ENCODE data around the gene TRIM2.

The TRIM2 gene

DNA sequence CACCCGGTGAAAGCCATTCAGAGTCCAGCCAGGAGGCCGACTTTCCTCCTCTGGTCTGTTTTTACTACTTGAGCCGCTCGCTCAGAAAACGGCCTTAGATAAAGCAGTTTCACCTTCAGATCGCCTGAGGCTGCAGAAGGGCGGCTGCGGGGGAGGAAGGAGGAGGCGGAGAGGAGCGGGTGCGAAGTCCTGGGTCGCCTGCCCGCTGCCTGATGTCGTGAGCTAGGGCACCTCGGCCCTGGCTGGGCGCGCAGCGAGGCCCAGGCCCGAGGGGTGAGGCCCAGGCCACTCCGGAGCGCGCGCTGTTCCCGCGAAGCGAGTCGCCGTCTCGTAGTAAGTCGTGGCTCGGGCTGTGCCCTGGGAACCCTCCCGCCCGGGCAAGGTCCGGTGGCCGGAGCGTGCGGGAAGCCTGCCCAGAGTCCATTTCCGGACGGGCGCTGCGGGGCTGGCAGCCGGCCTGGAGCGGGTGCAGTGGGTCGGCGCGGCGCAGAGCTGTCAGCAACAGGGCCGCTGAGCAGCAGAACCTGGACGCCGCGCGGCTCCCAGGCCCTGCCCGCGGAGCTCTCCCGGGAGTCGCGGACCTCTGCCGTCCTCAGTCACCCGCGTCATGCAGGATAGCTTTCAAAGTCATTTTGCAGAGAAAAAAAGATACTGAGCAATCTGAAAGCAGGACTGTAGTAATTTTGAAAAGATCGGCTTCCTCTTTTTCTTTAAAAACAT lies 18.6 kb downstream of the TRIM2 start:
- DNase-seq, result peak; percentile 6 to 27

DNA sequence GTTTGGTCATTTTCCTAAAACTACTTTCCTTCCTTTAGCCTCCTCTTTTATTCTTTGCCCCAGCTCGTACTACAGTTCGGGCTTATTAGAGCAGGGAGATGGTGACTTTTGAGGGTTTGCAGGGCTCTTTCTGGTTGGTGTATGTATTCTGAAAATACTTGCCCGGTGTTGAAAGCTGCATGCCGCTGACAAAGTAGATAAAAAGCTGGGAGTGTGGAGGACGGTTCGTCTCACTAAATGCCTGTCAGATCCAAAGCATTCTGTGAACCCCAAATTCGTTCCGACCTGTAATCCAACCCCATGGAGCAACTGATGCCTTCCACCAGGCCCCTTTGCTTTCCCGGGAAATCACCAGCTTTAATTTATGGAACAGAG lies 19.2 kb downstream of the TRIM2 start:
- DNase-seq, result peak in 1 of 2 experiments; percentile 13

DNA sequence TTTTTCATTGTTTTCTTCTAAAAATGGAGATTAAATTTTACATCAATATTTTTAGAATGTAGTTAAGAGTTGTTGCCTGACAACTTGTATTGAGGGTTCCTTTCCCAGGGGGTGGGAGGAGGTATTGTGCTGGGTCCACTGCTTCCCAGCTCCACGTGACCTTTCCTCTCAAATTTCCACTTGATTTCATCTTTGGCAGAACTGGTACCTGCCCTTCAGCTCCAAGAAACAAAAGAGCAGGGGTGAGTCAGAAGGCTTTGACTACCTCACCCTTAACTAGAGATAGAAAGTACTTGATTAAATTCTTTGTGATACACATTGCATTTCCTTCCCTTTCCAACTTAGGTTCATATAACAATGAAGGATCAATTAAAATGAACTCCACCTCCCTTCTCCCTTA lies 19.7 kb downstream of the TRIM2 start:
- DNase-seq, result peak; percentile 29 to 40

DNA sequence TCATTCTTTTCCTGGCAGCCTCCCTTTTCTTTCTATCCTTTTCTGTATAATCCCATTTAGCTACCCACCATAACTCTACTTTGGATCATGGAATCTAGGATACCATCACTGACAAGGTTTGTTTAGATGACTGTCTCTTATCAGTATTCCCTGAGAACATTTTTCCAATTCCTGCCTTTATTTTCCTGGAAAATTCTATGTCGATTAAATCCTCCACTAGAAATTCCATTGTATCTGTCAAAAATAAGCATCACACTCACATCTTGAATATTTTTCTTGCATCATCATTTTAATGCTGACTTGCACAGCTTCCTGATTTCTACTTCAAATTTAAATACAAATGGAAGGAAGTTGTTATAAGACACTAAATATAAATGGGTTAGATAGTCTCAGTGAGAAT lies 20.2 kb downstream of the TRIM2 start:
- no peak for DNase-seq

DNA sequence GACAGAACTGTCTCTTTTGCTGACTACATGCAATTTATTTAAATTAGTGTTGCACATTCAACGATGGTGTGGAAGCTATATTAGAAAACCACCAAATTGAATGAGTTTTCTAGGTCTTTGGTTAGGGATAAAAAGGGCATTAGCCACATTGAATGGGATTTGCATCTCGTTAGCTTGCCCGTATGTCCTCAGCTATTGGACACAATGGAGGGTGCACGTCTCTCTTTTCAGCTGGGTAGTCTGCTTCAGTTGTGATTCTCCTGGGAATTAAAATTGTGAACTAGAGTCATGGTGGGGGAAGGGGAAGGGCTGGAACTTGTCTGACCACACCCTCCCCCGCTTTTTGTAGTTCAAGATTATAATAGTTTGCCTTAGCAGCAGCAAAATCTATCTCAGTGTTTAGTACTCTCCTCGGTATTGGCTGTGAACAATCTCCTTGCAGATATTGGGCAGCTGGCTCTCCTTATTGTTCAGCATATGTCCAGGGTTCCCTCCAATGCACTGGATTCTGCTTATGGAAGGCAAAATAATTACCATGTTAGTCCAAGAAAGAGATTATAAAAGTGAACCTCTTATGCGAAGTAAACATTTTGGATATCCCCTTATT lies 23.3 kb downstream of the TRIM2 start:
- peak; percentile 57 to 79 for DNase-seq

DNA sequence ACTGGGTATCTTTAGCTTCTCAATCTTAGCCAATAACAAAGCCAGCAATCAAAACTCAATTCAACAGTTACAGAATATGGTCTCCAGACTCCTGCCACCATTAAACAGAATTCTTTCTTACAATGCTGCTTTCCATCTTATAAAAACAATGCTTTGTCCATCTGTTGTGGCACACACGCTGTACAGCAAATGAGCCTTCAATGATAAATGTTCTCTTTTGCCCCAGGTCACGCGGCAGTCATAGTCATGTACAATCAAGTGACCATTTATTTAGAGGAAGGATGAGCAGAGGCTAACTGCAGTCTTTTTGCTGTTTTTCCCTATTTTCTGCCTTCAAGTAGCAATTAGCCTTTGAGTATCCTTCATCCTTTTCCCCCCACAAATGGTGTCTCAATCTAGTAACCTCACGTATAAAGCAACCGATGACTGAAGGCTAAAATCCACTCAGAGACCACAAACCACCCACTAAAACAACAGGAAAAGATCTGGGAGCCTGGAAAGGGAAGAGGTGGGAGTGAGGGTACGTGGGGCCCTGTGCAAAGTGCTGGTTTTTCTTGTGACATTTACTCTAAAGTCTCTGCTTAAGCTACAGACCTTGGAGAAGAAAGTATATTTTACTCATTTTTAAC lies 24.4 kb downstream of the TRIM2 start:
- no peak for DNase-seq

DNA sequence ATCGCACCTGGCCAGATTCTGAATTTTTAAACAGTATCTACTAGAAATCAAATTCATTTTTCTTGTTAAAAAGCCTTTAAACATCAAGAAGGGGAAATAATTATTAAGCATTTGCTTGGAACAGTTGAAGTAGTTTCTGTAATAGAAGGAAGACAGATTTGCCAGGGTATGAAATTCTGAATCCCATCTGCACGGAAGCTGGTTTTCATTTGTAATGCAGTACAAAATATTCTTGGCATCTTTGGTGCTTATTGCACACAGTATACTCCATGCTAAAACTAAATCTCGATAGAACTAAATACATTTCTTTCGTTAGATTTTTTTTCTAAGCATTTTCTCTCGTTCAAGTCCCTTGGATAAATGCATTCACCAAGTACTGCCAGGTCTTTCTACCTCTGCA lies 25.3 kb downstream of the TRIM2 start:
- DNase-seq, result no peak

DNA sequence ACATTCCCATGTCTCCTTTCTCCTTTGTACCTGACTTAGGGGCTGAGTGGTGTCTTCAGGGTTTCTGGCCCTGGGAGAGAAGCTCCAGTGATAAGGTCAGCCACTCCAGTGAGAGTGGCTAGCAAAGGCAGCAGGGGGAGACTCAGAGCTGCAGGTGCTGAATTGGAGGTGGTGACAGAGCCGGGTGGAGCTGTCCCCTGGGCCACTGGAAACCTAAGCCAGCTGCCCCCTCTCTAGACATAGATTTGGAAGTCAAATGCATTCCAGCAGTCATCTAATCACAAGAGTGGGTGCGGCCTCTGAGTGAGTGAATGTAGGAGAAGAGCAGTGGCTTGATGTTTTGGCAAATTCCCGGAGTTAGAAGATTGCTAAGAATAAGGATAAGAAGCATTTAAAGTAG lies 28.5 kb downstream of the TRIM2 start:
- DNase-seq, result peak; percentile 14 to 37

DNA sequence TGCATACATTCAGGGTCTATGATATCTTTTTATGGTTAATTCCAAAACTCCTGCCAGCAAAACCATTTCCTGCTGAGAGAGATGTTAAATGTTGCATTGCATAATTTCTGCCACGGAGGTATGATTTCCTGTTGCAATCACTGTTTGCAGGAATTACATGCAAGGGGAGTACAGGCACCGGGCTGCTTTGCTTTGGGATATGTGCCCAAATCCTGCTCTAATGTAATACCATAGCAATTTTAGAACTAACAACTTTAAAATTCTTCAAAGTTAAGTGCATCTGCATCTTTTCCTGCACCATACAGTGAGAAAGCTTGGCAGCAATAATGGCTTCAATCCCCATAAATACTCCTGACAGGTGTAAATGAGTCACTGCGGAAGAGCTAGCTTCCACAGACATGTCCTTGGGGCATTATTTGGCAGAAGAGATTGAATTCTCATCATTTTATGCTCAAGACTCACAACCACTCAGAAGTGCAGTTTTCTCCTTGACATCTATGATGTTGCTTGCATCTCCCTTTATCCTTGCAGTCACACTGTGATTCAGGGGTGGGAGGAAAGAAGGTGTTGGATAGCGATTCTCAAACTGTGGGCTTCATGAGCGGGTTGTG lies 29.6 kb downstream of the TRIM2 start:
- no peak for DNase-seq

DNA sequence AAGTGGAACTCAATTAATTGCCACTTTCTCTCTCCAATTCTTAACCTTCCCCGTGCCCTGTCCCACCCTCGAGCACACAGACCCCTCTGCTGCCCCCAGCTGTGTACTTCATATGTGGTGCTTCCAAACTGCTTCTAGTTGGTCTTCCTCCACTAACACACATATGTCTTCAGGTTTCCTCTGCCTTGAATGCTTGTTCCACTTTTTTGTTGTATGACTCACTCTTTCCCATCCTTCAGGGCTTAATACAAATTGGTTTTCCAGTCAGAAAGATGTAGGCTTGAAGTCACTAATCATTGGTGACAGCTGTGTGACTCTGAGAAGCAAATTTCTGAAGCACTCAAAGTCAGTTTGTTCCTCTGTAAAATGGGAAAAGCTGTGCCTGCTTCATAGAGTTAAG lies 30.6 kb downstream of the TRIM2 start:
- no peak for DNase-seq

DNA sequence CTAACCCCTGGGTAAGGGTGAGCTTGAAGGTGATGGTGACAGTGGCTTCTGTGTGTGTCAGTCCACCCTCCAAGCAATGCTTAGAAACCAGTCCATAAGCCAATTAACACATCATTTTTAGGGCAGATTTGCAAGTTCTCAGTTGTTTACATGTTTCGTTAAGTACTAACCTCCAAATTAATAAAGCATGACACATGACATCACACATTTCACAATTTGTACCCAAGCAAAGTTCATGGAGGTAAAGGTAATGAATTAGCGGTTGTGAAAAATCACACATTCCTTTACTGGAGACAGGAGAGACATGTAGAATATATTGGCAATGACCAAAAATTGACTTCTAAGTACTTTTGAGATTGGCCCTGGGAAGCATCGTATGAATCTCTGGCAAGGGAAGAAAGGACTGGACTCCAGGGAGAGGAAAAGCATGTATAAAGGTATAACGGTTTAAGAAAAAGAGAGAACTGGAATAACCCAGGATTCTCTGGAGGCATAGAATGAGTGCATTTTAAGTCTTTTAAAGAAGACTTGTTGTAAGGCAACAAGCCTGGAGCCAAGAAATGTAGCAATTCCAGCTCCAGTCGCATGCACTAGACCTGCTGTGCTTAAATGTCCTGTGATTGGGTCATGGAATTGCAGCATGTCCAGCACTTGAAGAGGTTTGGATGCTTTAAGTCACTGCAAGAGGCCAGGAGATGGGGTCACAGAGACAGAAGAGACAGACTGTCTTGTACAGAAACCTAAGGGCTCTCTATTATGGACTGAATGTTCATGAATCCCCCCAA lies 34.1 kb downstream of the TRIM2 start:
- no peak for DNase-seq

DNA sequence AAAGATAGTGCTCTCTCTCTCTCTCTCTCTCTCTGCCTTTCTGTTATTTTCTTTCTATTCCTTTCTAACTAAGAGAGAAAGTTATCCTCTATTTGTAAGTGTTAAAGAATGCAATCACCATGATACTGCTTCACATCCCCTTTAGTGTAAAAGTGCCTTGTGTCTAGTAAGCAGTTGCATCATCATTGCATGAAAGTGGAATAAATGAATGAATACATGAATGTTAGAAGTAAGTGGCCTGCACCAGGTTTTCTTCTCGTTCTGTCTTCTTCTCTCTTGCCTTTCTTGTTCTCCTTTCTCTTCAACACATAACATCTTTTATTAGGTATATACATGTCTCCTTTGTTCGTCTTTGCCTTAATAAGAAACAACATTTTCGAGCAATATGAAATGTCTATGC lies 35.2 kb downstream of the TRIM2 start:
- no peak for DNase-seq

DNA sequence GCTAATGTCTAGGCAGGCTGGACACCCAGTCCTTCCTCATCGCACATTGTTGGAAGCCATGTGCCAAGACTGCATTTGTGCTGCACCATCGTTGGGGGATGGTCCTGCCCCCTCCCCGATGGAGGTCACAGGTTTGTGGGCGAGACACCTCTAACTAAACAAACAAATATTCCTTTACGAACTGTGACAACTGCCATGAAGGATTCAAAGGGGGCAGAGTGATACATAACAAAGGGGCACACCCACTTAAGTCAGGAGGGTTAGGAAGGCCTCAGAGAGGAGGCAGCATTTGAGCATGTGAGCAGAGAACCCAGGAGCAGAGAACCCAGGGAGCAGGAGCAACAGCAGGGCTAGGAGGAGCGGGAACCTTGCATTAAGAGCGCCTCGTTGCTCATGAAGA lies 37.1 kb downstream of the TRIM2 start:
- peak in 1 of 2 experiments; percentile 6 for DNase-seq

DNA sequence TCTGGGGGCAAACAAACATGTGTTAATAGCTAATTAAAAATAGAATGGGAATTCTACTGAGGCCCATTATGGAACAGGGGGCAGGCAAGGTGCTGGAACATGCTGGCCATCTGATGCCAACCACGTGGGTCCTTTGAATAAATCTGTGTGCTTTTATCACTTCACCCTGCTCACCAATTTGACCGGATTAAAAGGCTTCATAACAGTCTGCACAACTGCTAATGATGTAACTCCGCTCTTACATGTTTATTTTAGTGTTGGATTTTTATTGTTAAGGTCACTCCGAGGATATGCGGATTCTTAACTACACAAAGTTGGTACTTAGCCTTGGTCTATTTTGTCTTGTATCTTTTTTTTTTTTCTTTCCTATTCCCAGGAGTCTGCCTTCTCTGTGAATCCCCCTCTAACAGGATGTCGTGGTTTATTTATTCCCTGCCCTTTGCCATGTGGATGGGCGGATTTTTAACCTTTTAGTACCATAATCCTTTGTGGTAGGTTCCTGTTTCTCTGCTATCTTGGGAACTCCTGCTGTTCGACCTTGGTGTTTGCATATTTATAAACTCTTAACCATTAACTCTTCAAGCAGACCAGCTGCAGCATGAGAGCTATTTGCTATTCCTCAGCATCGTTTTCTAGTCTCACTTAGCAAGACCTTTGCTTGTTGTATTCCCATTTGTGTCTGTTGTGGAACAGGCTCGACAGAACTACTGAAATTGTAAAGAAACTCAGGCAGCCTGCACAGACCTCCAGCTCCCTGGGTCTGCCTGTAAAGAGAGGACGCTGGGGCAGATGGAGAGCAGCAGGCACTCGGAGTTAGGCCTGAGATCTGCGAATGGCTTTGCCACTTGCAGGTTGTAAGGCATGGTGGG lies 38.0 kb downstream of the TRIM2 start:
- DNase-seq, result peak; percentile 78 to 80

DNA sequence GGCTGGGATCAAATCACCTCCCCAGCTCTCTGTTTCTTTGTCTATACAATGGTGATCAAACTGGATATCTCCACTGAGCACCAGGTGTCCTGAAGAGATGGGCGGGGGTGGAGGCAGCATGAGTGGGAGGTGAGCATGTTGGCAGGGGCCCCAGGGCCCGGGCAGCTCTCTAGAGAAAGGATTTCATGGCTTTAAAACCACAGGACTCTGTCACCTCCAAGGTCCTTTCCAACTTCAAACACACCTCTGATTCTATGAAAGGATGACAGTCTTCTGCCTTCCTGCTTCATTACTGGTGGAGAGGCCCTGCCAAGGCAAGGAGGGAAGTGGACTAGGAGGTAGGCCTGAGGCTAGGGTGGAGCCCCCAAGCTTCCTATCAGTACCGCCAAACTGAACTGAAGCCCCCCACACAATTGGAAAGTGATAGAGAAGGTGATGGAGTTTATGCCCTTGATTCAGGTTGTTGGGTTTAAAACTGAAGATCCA lies 38.6 kb downstream of the TRIM2 start:
- peak in 1 of 2 experiments; percentile 86 for DNase-seq

DNA sequence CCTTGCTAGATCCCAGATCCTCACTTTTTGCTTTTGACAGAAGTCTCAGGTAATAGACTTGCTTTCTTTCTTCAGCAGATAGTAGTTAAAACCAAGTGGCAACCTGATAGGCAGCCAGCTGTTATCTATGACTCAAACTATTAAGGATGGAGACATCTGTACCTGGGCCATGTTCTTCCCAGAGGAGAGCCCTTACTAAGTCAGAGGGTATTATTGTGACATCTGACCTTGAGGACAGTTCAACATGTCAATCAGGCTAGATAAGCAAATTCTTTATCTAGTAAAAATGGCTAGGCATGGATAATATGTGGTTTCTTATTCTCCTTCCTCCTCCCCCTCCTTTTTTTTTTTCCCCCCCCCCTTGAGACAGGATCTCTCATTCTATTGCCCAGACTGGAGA lies 39.2 kb downstream of the TRIM2 start:
- DNase-seq, result peak; percentile 18 to 78

DNA sequence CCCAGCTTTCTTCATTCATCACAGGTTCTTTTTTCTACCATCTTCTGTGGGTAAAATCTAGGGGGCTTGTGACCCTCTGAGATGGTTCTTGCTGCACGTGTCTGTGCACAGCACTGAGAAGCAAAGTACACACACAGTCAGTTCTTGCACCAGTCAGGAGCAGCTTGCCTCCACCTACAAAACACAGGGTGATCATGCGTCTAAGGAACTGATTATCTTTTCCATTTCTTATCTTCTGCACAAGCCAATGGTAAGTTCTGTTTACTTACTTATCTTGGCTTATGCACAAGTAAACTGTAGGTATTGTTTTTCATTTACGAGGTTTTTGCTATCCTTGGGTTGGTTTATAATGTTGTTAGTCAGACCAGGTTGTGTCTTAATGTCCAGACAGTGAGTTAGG lies 40.7 kb downstream of the TRIM2 start:
- DNase-seq, result no peak

DNA sequence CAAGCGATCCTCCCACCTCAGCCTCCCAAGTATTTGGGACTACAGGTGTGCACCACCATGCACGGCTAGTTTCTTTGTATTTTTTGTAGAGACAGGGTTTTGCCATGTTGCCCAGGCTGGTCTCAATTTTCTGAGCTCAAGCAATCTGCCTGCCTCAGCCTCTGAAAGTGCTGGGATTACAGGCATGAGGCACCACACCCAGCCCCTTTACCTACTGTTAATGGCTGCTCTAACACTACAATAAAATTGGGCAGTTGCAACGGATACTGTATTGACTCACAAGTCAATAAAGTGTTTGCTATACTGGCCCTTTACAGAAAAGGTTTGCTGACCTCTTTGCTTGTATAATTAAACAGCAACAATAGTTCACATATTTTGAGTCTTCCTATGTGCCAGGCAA lies 41.5 kb downstream of the TRIM2 start:
- DNase-seq, result no peak

DNA sequence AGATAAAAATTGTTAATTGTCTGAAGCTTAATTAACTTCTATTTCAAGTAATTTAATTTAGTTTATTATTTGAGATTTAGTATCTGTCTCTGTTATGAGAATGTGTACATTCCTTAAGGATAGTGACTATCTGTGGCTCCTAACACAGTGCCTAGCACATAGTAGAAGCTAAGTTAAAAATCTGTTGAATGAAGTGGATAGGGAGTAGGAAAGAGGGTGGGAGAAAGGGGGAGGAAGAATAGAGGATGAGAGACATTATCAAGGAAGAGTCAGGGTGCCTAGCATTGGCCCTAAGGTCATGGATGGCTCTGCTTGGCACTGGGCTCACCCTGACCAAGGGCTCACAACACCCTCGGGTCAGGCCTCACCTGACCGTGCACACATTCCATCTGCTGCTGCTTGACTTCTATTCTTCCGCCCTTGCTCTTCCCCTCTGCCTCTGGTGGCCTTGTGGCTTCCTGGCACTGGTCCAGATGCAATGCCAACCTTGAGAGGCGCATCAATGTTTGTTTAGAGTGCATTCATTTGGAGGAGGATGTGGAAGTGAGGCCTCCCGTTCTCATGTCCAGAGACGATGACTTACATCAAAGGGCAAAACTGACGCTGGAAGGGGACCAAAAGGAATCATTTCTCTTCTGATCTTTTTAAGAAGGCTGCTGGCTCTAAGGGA lies 42.3 kb downstream of the TRIM2 start:
- DNase-seq, result no peak

DNA sequence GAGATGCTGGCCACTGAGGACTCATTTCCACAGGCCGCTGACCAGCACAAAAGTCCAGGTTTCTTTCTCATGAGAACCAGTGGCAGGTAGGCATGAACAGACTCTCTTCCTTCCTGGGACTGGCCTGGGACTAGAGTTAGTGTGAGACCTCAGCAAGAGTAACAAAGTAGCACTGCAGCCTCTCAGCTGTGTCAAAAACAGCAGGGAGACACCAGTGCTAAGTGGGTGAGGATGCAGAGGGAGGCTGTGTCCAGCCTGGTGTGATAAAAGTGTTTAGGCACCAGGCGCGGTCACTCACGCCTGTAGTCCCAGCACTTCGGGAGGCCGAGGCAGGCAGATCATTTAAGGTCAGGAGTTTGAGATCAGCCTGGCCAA lies 42.9 kb downstream of the TRIM2 start:
- DNase-seq, result no peak

DNA sequence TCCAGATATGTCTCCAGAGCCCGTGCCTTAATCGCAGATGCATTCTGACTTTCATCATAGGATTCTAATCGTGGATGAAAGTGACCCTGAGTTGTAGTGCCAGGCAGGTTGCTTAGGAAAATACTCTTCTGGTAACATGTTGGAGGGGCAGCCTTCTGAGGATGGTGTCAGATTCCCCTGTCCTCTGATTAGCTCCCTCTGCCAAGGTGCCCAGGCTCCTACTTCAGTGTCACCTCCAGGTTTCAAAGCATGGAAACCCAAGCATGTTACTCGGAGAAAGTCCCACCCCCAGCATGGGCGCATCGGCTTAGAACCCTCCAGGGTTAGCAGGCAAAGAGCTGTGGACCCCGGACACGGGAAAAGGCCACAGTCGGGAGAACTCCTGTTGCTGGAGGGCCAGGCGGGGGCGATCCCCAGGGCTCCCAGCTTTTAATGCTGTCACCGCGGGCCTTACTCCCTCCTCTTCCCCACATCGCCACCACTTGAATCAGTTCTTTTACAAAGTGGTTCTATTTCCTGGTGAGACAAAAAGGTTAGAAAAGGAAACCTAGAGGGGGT lies 44.5 kb downstream of the TRIM2 start:
- DNase-seq, result peak in 1 of 2 experiments; percentile 53

Measured in NCI-H524 (cell line).